GM23338 (cell line): ENCODE results near the gene MIER2. TPM values are rescaled to one million over a fixed set of nuclear protein-coding genes. Genes with fewer than 3 reads are reported as not detected.

Source experiments
- ATAC-seq: fragments of 200-7000 bp; cut with Tn5 transposase; 3 replicates; pipeline ENCODE4 v1.9.1; 2020
- DNase-seq: peaks from one replicate; pipeline ENCODE4 v3.0.0-alpha.2; 2015; ENCODE audit warnings: low spot score
- H2AFZ ChIP-seq: fragments of 200-600 bp; sonication (generic); 2 replicates; pipeline ENCODE4 v1.8.0; 2016; ENCODE audit warnings: antibody characterized with exemption, mild to moderate bottlenecking, moderate library complexity
- H3F3A ChIP-seq: fragments of 200-600 bp; sonication (generic); replicated peaks from 2 replicates; pipeline ENCODE4 v1.8.0; 2017; ENCODE audit warnings: antibody characterized with exemption, mixed run types, low read depth
- H3K27ac ChIP-seq: fragments of 200-600 bp; sonication (generic); 2 replicates; pipeline ENCODE4 v1.6.1; 2016; ENCODE audit warnings: low read depth
- H3K27me3 ChIP-seq: fragments of 200-600 bp; sonication (generic); 2 replicates; pipeline ENCODE4 v1.8.0; 2016; ENCODE audit warnings: mild to moderate bottlenecking, mixed run types, moderate library complexity; ENCODE audit not compliant: insufficient read depth
- H3K36me3 ChIP-seq: fragments of 200-600 bp; sonication (generic); 2 replicates; pipeline ENCODE4 v1.8.0; 2016; ENCODE audit warnings: mild to moderate bottlenecking; ENCODE audit not compliant: insufficient read depth
- H3K4me1 ChIP-seq: fragments of 200-600 bp; sonication (generic); 2 replicates; pipeline ENCODE4 v1.8.0; 2016; ENCODE audit warnings: mild to moderate bottlenecking, moderate library complexity; ENCODE audit not compliant: insufficient read depth
- H3K4me2 ChIP-seq: fragments of 200-600 bp; sonication (generic); 2 replicates; pipeline ENCODE4 v1.7.1; 2017; ENCODE audit warnings: mixed run types
- H3K4me3 ChIP-seq: fragments of 200-600 bp; sonication (generic); 2 replicates; pipeline ENCODE4 v1.6.1; 2016; ENCODE audit warnings: mixed run types
- H3K79me2 ChIP-seq: fragments of 200-600 bp; sonication (generic); replicated peaks from 2 replicates; pipeline ENCODE4 v1.8.0; 2017; ENCODE audit warnings: mild to moderate bottlenecking; ENCODE audit not compliant: insufficient read depth
- H3K9me2 ChIP-seq: fragments of 200-600 bp; sonication (generic); 2 replicates; pipeline ENCODE4 v1.8.0; 2017; ENCODE audit not compliant: insufficient read depth
- H4K20me1 ChIP-seq: fragments of 200-600 bp; sonication (generic); replicated peaks from 2 replicates; pipeline ENCODE4 v1.8.0; 2017; ENCODE audit warnings: mild to moderate bottlenecking; ENCODE audit not compliant: insufficient read depth
- H3K27ac Mint-ChIP-seq: 2 replicates; pipeline ENCODE4 v1.8.0; 2020; ENCODE audit warnings: inconsistent platforms, mild to moderate bottlenecking, moderate library complexity, mixed read lengths
- H3K27me3 Mint-ChIP-seq: 3 replicates; pipeline ENCODE4 v1.8.0; 2022; ENCODE audit warnings: low read depth, mild to moderate bottlenecking, moderate library complexity, mixed read lengths, inconsistent platforms; ENCODE audit not compliant: insufficient read depth, poor library complexity
- H3K36me3 Mint-ChIP-seq: 3 replicates; pipeline ENCODE4 v1.8.0; 2021; ENCODE audit warnings: low read depth, mild to moderate bottlenecking, inconsistent platforms, moderate library complexity, mixed read lengths
- H3K4me1 Mint-ChIP-seq: 3 replicates; pipeline ENCODE4 v1.8.0; 2020; ENCODE audit warnings: mild to moderate bottlenecking, inconsistent platforms, mixed read lengths
- H3K4me3 Mint-ChIP-seq: 3 replicates; pipeline ENCODE4 v1.8.0; 2021; ENCODE audit warnings: moderate library complexity, mild to moderate bottlenecking, inconsistent platforms, mixed read lengths
- H3K9me3 Mint-ChIP-seq: 3 replicates; pipeline ENCODE4 v1.8.0; 2020; ENCODE audit warnings: moderate library complexity, mild to moderate bottlenecking, inconsistent platforms, mixed read lengths
- CREB1 ChIP-seq: fragments of 250-450 bp; sonication (Bioruptor Pico); IDR thresholded peaks from 2 replicates; pipeline ENCODE4 v1.5.0; 2020; ENCODE audit warnings: low read depth, mild to moderate bottlenecking, moderate library complexity
- CTCF ChIP-seq, 2 experiments: fragments of 200-600 bp in 1 of 2; sonication (generic) in 1 of 2; conservative IDR thresholded peaks; 2 replicates each; pipeline versions ENCODE4 v1.5.1 to v1.6.1; 2016 to 2017; ENCODE audit warnings: antibody characterized with exemption in 2 of 2, low read depth in 2 of 2, mild to moderate bottlenecking in 2 of 2, moderate library complexity in 1 of 2
- EZH2 ChIP-seq: fragments of 200-600 bp; sonication (generic); IDR thresholded peaks from one replicate; pipeline ENCODE4 v1.8.0; 2017; ENCODE audit warnings: antibody characterized with exemption, mild to moderate bottlenecking, low read depth; ENCODE audit not compliant: unreplicated experiment
- EZH2phosphoT487 ChIP-seq: fragments of 200-600 bp; sonication (generic); IDR thresholded peaks from one replicate; pipeline ENCODE4 v1.8.1; 2018; ENCODE audit warnings: antibody characterized with exemption; ENCODE audit not compliant: unreplicated experiment
- JUNB ChIP-seq: IDR thresholded peaks from one replicate; pipeline ENCODE4 v1.6.1; 2016; ENCODE audit warnings: antibody characterized with exemption; ENCODE audit not compliant: unreplicated experiment
- NANOG ChIP-seq: IDR thresholded peaks from 2 replicates; pipeline ENCODE4 v1.6.1; 2016; ENCODE audit warnings: antibody characterized with exemption, borderline replicate concordance
- POLR2AphosphoS5 ChIP-seq: IDR thresholded peaks from 2 replicates; pipeline ENCODE4 v1.6.1; 2016; ENCODE audit warnings: antibody characterized with exemption, low read depth
- REST ChIP-seq: IDR thresholded peaks from one replicate; pipeline ENCODE4 v1.6.1; 2018; ENCODE audit warnings: antibody characterized with exemption; ENCODE audit not compliant: unreplicated experiment
- STAT1 ChIP-seq: IDR thresholded peaks from one replicate; pipeline ENCODE4 v1.6.1; 2016; ENCODE audit warnings: antibody characterized with exemption; ENCODE audit not compliant: unreplicated experiment
- ZNF114 ChIP-seq: fragments of 250-450 bp; sonication (Bioruptor Pico); IDR thresholded peaks from 2 replicates; pipeline ENCODE4 v1.5.0; 2020; ENCODE audit warnings: mild to moderate bottlenecking, moderate library complexity
- ZNF331 ChIP-seq: fragments of 250-450 bp; sonication (Bioruptor Pico); IDR thresholded peaks from 2 replicates; pipeline ENCODE4 v1.5.0; 2020; ENCODE audit warnings: low read depth, mild to moderate bottlenecking, moderate library complexity
- ZNF462 ChIP-seq: fragments of 250-450 bp; sonication (Bioruptor Pico); IDR thresholded peaks from 2 replicates; pipeline ENCODE4 v1.5.0; 2020; ENCODE audit warnings: mild to moderate bottlenecking, moderate library complexity
- polyA plus RNA-seq: library from polyadenylated mRNA; unstranded; fragments of >200 nt; fragmentation: Nextera tagmentation; extraction: Ambion mirVana; gene quantifications from 2 replicates; pipeline ENCODE4 v1.2.1, GENCODE V29; 2016
- total RNA-seq: library from RNA; depleted of rRNA; stranded (reverse); fragments of >200 nt; shearing (Covaris generic); gene quantifications from 2 replicates; pipeline ENCODE4 v1.2.3, GENCODE V29; 2014
- TF ChIP-seq, protein P1 (sequence below): IDR thresholded peaks from 2 replicates; pipeline ENCODE4 v1.6.1; 2016; ENCODE audit warnings: antibody characterized with exemption

MIER2 gene
- total and polyA plus RNA-seq, 2 experiments from 2014 or later, result 30.2 to 37.9 TPM

DNA sequence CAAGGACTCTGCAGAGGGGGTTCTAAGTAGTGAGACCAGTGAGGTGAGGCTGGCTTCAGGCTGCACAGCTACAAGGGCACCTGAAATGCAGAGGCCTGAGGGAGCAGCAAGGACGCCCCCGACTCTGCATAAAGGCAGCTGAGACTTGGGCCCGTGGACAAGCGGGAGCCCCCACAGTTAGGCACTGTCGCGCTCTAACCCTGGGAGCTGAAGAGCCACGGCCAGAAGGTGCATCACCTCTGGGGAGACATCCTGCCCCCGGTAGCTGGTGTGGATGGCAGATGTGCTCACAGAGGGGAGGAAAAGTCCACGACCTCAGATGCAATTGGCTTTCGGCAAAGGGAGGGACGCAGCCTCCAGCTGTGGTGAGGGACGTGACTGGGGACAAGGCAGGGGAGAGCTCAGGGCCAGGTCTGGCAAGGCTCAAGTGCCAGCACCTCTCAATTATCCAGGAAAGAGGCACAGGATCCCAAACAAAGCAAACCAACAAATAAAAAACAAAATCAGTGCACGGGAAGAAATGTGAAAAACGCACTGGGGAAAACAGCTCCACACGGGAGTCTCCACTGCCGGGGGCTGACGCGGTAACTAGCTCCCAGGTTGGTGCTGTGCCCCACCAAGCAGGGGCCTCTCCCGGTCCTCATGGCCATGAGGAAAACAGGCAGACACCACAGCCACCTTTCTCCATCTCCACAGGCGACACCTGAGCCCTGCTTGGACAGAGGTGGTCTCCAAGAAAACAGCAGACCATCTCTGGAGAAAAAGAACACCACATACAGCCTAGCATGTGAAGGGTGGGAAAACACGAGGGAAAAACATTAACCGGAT lies 30.4 kb downstream of the MIER2 start:
- H3K36me3 Mint-ChIP-seq, result peaks cover 70% of the 10 kb centered on the region
- Histone ChIP-seq H3F3A (no peaks in the 10 kb centered on the region), H3K4me3 (no peak overlapping the region), H3K9me2 (no peaks in the 10 kb centered on the region), H3K79me2 (peaks cover 43% of the 10 kb centered on the region), H3K36me3 (no peaks in the 10 kb centered on the region), H3K27ac (no peak overlapping the region), H4K20me1 (peaks cover 12% of the 10 kb centered on the region; the same call in 1 of the 2 replicates), H3K4me1 (no peaks in the 10 kb centered on the region), H2AFZ (no peak overlapping the region), H3K27me3 (no peaks in the 10 kb centered on the region), H3K4me2 (no peak overlapping the region)
- TF ChIP-seq ZNF462 (no peak), REST (no peak), EZH2 (no peak), EZH2phosphoT487 (no peak), STAT1 (no peak), ZNF331 (no peak), NANOG (no peak), ZNF114 (CRISPR knock-in tag) (no peak), CREB1 (CRISPR knock-in tag) (no peak), JUNB (no peak), POLR2AphosphoS5 (no peak), CTCF (conservative IDR thresholded peaks at IDR 0.05; ENCODE audit: low read depth in 2 of 2) (no peak)
- TF ChIP-seq, protein P1, sequence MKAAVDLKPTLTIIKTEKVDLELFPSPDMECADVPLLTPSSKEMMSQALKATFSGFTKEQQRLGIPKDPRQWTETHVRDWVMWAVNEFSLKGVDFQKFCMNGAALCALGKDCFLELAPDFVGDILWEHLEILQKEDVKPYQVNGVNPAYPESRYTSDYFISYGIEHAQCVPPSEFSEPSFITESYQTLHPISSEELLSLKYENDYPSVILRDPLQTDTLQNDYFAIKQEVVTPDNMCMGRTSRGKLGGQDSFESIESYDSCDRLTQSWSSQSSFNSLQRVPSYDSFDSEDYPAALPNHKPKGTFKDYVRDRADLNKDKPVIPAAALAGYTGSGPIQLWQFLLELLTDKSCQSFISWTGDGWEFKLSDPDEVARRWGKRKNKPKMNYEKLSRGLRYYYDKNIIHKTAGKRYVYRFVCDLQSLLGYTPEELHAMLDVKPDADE, result no peak
- H3K9me3 Mint-ChIP-seq, result peaks cover 2% of the 10 kb centered on the region; the same call in 1 of the 3 replicates
- DNase-seq (no peak), ATAC-seq (no peak)
- no peaks in the 10 kb centered on the region for H3K4me1 Mint-ChIP-seq
- no peak overlapping the region for H3K27ac Mint-ChIP-seq
- no peak overlapping the region for H3K4me3 Mint-ChIP-seq
- peaks cover 7% of the 10 kb centered on the region for H3K27me3 Mint-ChIP-seq
